ENCODE data around the gene CFAP43.

CFAP43 gene

DNA sequence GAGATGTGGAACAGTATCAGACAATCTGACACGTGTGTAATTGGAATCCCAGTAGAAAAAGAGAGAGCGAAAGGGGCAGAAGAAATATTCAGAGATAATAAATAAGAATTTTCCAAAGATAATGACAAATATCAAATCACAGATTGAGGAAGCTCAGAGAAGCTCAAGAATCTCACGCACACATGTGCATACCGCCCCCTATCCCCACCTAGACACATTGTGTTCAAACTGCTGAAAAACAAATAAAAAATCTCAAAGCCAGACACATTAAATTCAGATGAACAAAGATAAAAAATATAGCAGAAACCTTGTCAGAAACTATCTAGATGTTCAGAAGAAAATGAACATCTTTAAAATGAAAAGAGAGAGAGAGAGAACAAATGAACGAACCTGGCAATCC is 92.9 kb downstream of the CFAP43 start:
- no peak for DNase-seq (ENCODE audit: low read depth)

DNA sequence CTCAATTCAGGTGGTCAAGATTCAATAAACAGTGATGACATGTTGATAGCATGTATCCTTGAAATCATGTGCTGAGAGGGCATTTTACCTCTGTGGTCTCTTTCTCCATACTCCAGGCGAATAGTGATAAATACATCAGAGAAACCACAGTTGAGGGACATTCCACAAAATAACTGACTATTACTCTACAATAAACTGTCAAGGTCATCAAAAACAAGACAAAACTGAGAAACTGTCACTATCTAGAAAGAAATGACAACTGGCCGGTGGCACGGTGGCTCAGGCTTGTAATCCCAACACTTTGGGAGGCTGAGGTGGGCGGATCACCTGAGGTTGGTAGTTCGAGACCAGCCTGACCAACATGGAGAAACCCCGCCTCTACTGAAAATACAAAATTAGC is 94.0 kb downstream of the CFAP43 start:
- no peak for DNase-seq (ENCODE audit: low read depth)

DNA sequence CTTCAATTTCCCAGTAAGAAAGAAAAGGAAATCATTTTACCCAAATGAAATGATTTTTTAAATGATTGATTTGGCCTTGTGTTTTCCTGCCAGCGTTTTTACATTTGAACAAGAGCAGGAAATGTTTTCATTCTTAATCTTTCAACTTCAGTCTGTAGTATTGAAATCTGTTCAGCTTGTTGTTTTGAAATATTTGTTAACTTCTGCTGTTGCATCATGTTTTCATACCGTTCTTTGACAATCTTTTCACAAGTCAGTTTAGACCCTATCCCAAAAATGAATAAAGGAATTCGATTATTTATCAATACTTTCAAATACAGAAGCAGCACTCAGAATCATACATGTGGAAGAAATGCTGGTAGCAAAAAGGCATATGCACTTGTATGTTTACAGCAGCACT is 102.1 kb downstream of the CFAP43 start:
- no peak for DNase-seq (ENCODE audit: low read depth)

DNA sequence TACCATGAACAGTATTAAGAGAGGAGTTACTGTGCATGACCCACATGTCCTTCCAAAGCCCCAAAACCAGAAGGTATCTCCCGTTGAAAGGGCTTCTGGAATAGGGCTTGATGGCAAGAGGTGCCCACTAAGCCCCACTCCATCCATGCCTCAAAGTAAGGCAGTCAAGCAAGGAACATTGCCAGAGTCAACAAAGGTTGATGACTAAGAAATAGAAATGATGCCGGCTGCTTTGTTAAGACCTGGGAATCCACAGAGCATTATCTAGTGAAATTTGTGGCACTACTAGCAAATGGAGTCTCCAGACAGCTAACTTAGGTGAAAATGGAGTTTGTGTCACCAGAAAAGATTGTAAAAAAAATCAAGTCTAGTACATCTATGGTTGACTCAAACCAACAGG is 104.0 kb downstream of the CFAP43 start:
- no peak for DNase-seq (ENCODE audit: low read depth)

DNA sequence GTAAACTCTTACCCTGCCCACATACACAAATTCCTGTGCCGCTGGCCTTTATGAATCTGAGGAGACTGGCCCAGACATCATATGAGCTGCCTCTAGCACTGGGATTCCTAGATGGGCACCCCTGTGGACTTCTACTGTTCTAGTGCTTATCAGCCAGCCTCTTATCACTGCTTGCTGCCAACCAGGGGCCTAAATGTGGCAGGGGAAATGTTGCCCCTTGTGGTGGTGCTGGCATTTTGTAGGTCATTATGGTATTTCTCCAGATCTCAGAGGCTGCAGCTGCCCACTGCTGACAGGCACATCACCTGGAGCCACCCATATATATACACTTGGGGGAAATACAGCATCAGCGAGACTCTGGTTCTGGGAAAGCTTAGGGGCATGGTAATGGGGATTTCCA is 104.8 kb downstream of the CFAP43 start:
- no peak for DNase-seq (ENCODE audit: low read depth)

DNA sequence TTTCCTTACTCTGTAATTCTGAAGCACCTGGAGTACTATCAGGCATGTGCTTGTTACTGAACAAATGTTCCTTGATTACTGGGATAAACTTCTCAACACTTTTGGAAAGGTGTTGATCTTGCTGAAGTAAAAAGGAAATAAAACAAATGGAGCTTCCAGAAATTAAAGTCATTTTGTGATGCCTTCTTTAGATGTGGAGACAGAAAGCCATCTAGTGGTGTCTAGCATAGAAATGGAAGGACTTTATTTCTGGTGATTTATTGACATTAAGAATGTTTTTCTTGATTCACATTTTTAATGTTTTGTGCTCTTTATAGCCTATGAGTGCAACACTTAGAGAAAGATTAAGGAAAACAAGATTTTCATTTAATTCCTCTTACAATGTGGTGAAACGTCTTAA is 108.8 kb downstream of the CFAP43 start:
- DNase-seq (ENCODE audit: low read depth), result peak; percentile 13

DNA sequence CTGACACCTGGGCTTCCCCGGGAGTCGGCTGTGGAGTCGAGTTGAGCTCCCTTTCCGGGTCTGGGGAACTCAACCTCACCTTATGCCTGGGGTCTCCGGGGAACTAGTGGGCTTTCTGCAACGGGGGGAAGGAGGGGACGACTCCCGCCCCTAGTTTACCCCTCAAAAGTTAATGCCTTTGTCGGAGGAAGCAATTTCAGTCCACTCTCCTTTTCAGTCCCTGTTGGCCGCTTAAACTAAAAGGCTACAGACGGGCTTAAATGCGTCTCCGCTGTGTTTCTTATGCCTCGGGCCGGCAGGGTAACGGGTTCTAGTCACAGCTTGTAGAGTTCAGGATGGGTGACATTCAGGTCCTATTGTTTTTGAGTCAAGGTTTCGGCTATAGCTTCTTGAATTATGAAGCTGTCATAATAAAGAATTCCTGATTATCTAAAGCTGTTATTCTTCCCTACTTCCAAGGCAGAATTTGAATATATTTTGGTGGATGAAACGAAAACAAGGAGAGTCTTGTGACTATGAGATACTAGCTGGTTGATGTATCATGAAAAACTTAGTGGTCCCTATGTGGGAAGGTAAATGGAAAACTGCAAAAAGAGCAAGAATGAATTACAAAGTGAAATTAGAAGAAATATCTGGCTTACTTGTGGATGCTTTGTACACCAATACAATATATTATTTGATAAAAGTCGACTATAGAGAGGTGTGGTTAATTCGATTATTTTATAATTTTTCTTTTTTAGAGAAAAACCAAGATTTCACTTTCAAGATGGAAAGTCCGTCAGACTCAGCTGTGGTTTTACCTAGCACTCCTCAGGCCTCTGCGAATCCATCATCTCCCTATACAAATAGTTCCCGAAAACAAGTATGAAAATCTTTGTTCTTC is 109.7 kb downstream of the CFAP43 start:
- DNase-seq (ENCODE audit: low read depth), result no peak

DNA sequence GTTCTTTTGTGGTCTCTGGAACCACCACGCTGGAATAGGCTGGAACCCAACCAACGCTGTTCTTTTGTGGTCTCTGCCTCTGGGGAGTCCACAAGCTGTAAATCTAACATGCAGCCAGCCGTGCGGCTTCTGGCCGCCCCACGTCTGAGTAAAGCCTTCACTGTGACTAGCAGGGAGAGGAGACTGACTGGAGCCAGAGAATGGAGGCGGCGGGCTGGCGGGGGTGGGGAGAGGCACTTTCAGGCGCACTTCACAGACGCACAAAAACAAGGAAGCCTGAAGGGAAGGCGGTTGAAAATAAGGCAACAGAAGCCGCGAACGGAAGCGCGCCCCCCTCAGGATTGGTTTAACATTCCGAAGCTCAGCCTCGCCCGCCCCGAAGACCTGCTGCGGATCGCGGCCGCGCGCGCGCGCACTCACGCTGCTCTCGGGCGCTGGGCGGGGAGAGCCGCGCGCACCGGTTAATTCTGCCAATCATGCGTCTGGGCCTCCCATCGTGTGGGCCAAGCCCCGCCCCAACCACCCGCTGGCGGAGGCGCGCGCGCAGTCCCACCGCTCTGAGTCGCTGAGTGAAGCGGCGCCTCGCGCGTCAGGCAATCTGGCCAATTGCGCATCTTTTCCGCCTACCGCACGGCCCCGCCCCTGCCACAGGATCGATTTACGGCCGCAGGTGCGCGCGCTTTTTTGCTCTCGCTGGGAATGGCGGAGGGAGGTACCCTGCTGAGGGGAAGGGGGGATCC is 110.5 kb downstream of the CFAP43 start, which contains the start of gene SFR1:
Gene SFR1 (plus strand): TSS at position 687 of the 740 bp plus-strand sequence. CDS start 13 bp downstream, at position 700.
- peak; percentile 99 for DNase-seq (ENCODE audit: low read depth)

DNA sequence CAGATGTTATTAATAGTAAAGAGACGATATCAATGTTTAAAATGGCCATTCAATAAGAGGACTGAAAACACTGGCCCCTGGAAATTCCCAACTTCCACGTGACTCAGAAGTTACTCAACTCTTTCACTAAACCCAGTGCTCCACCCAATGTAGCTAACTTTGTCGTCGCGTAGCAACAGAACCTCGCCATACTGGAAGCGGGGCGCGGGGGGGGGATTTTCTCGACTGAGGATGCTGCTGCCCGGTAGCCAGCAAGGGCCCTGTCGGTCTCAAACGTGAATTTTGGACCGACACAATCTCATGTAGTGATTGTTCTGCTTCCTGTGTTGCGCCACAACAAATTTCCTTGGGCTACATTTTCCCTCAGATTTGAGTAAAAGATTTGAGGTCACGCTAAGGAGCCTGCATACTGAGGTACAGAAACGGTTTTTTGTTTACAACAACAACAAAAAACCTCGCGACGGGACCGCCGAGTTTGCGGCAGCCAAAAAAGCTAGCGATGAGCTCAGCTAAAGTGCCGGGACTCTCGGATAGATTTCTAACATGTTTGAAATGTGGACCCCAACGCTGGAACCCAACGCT is 111.2 kb downstream of the CFAP43 start:
- DNase-seq (ENCODE audit: low read depth), result peak; percentile 95

DNA sequence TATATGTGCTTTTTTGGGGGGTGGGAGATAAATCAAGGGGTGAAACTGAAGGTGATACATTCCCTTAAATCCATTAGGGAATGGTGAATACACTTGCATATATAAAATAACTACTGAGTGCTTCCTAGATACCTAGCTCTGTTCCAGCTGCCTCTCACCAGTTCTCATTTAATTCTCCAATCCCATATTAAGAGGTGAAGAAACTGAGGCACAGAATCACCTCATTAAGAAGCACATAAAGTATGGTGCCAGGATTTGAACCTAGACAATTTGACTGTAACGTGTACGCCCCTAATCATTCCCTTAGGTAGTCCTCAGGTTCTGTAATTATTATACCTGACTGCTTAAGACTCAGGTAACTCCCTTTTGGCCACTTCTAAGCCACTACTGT is 111.7 kb downstream of the CFAP43 start:
- DNase-seq (ENCODE audit: low read depth), result no peak

DNA sequence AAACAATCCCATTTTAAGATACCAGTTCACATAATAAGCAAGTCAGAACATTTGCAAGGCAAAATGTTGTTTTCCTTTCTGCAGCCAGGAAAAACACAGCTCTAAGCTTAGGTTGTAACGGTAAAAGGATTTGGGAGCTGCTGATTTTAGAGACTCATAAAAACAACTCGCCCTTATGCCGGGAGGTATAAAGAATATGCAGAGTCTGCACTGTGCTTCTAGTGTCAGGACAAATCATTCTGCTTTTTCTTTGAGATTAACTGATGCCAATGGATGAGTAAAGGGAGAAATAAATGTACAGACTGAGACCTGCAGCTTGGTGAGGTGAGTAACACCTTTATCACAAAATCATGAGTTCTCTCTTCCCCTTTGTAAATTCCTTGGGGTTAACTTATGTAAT is 112.2 kb downstream of the CFAP43 start:
- DNase-seq (ENCODE audit: low read depth), result no peak

DNA sequence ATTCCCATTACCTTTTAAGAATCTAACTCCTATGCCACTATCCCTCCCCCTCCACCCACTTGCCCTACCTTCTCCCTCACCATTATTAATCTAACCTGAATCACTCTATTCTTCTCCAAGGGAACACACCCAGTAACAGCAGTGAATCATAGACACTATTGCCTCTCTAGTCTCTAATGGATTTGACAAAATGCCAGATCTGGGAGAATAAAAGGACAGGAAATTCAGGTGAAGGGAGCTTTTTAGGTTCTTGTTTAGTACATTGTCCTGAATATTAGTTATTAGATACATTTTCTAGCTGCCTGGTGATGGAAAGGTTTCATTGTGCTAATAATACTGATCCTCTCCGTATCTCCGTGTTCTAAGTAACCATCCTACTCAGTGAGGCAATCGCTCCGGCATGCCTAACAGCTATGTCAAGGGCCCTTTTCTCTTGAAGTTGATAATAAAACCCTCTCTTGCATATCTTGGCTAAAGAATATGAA is 114.3 kb downstream of the CFAP43 start:
- no peak for DNase-seq (ENCODE audit: low read depth)

DNA sequence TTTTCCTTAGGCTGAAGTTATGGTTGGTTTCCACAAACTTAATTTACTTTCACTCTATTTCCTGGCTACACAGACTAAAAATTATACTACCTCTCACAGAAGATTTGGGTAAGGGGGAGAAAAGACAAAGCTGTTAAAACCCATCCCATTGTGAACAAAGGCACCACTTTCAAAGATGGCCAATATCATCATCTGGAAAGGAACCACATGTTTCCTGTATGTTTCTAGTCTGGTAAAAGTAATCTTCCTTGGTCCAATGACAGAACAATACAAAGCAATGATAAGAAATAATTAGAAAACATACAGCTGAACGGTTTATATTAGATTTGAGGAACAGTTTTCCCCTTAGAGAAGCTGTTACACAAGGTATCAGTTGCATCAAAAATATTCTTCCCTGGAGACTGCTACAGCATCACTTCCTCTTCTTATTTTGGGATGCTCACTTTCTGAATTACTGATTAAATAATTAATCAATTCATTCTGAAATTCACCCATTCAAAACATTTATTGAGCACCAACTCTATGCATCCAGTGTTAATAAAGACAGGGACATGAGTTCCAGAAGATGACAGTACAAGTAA is 118.7 kb downstream of the CFAP43 start:
- DNase-seq (ENCODE audit: low read depth), result no peak

DNA sequence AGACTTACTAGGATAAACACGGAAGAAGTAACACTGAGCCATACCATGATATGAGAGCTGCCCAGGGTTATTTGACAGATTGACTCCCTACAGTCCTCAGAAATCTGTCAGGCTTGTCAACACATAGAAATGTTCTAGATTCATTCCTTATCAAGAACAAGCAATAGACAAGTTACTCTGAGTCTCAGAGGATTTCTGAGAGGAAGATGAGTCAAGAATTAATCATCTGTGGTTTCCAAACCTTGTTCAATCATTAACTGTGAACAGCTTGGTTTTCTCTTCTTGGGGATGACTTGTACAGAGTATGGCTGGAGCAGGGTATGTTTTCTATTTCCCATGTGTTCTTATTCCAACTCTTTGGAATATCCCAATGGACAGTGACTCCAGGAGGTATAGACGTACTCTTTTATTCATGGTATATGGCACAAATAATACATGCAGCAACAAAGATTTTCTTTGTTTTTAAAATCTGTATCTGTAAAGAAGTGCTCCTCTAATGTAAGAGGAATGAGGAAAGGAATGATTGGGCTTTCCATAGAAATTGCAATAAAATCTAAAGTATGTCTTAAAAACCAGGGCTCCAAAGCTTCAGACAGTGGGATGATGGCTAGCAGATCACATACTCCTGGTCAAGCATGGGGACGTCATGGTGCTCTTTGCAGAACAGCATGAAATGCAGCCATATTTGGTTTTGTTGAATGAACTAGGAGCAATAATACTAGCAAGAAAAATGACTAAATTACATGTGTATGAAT is 122.1 kb downstream of the CFAP43 start:
- peak; percentile 24 for DNase-seq (ENCODE audit: low read depth)

DNA sequence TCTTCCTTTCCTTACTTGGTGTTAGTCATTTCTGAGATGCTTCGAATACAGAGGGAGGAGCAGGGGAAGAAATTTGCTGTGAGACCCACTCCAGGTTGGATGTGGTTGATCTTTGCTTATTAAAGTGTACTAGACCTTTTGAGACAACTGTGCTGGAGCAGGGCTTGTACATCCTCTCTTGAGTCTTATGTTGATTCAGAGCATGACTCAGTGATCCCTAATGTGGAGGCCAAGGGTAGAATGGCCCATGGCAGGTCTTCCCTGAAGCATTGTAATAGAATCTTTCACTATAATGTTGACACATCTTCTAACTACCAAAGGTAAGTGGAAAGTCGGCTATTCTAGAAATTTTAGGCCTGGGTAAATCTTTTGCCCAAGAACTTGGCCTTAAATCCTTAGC is 127.2 kb downstream of the CFAP43 start:
- DNase-seq (ENCODE audit: low read depth), result no peak

DNA sequence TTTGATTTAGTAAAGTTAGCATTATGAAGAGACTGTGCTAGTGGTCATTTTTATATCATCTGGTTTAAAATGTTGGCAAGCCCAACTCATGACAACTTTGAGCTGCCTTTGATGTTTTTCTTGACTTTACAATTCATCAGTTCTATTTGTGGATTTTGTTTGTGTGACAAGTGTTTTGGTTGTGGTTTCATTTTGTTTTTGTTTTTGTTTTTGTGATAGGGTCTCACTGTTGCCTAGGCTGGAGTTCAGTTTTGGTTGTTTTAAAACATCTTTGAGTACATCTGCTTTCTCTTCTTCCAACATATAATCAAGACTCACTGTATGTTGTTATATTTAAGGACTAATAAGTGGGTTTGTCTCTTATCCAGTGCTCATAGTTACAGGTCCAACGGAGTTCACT is 127.7 kb downstream of the CFAP43 start:
- DNase-seq (ENCODE audit: low read depth), result no peak

DNA sequence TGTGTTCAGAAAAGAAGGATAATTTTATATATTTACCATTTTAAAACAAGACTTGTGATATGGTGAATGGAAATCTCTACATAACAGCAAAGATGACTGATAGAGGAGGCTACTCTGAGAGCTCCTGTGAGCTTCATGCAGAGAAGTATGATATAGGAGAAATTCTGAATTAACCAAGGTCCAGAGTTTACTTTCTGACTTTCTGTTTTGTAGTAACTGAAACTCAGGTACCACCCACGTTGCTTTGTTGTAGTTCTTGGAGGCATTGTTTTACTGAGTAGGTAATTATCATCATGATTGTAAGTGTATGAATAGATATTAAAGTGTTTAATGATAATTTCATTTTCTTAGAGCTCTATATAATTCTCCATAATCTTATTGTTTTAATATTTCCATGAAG is 128.2 kb downstream of the CFAP43 start:
- DNase-seq (ENCODE audit: low read depth), result no peak

DNA sequence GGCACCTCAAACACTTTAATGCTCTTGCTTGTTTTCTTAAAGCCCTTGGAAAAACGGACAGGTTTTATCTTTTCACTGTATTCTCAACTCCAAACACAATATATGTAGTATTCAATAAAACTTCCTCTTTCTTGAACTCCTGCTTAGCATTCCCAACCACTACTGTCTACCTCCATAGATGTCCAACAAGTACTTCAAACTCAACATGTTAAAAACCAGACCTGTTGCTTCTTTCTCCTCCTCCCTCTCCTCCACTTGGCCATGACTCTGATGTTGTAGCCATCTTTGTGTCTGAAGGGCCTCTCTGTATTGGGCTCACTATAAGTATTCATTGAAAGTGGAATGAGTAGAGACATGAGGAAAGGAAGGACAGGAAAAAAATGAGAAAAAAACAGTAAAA is 130.3 kb downstream of the CFAP43 start:
- no peak for DNase-seq (ENCODE audit: low read depth)

DNA sequence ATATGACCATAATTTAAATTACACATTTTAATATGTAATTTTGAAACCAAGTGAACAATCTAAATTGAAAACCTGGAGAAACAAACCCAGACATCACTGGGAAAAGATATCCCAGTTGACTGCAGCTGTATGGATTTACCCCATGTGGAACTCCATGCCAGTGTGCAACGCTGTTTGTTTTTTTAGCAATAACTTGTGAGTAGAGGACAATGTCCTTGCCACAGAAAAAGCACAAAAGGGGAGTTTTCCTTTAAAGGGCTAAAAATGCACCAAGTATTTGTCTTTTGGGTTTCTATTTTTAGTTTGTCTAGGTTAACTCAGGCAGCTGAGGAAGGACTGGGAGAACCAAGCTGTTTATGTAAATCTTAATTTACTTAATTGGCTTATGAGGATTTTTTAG is 131.4 kb downstream of the CFAP43 start:
- DNase-seq (ENCODE audit: low read depth), result no peak

DNA sequence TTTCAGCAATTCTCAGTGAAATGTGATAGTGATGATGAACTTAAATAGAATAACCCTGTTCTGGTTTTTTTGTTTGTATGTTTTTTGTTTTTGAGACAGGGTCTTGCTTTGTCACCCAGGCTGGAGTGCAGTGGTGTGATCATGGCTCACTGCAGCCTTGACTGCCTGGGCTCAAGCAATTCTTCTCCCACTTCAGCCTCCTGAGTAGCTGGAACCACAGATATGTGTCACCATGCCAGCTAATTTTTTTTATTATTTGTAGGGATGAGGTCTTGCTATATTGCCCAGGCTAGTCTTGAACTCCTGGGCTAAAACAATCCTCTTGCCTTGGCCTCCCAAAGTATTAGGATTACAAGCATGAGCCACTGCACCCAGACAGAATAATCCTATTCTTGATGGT is 132.2 kb downstream of the CFAP43 start:
- no peak for DNase-seq (ENCODE audit: low read depth)

DNA sequence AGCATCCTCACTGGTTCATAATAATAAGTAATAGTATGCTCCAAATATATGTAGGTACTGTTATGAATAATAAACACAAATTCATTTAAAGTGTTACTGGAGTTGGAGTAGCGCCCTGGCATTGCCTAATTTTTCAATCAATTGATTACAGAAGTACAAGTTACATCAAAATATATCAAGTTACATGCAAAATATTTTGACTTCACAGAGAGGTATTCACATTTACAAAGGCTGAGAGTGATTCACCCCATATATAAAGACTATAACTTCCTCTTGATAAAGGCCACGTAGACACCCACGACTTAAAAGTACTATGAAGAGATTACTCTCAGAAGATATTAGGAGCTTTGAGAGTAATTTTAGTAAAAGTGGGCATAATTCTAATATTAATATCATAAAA is 132.9 kb downstream of the CFAP43 start:
- DNase-seq (ENCODE audit: low read depth), result peak; percentile 19

All from fibroblast of gingiva (primary cell).